ENCODE measurements around the gene BUD31. TPM values are rescaled to one million over a fixed set of nuclear protein-coding genes. Genes with fewer than 3 reads are reported as not detected.

Gene BUD31
- total and polyA plus RNA-seq, 2 of the 4 experiments (the other 2 are of a cell fraction) = 72.6 to 97.2 TPM

GRCh38 chr7:99461221-99461620 lies 52.5 kb downstream of the BUD31 start:
- in situ Hi-C loops (cut with MboI; ENCODE audit: low sequenced_read_pairs) = no loop called here
- ATAC-seq (ENCODE audit: low read depth) = no peak

More at GRCh38 chr7:99461221-99461620, 52.5 kb downstream of the BUD31 start:
- TF ChIP-seq POLR2A (IDR thresholded peaks at IDR 0.05; ENCODE audit: low read depth, low read length) = no peak
- TF ChIP-seq MAZ (IDR thresholded peaks at IDR 0.05; ENCODE audit: borderline replicate concordance, low read depth, low read length) = no peak
- ChIA-PET POLR2A (ENCODE audit: unreplicated experiment) (no interaction called here), CTCF (no interaction called here)
- no peak overlapping the region for H2BK120ac ChIP-seq (ENCODE audit: low read depth, low read length)
- no peak overlapping the region for H2AK9ac ChIP-seq (replicated peaks; ENCODE audit: low read depth, low read length, poor library complexity)
- H3K27ac ChIP-seq (ENCODE audit: insufficient read depth, low read length) = no peak overlapping the region
- BruUV-seq (replicated peaks) = no TSS peak
- H3K27me3 ChIP-seq (ENCODE audit: control insufficient read depth, insufficient read depth, low read length) = no peaks in the 10 kb centered on the region
- no peak overlapping the region for H2AFZ ChIP-seq (replicated peaks; ENCODE audit: low read length, poor library complexity)
- H3K4ac ChIP-seq (ENCODE audit: low read depth, low read length) = no peak overlapping the region
- no peak overlapping the region for H2BK5ac ChIP-seq (ENCODE audit: low read depth, low read length, poor library complexity, severe bottlenecking)
- dilution Hi-C loops (cut with HindIII; ENCODE audit: low sequenced_read_pairs, unreplicated experiment) = no loop called here
- H3K4me1 ChIP-seq (ENCODE audit: control insufficient read depth, insufficient read depth, low read length) = no peaks in the 10 kb centered on the region; the same call in 1 of the 2 replicates
- no peak overlapping the region for H3K14ac ChIP-seq (replicated peaks; ENCODE audit: low read depth, low read length)
- H3K9me3 ChIP-seq (ENCODE audit: control insufficient read depth, insufficient read depth, low read length) = no peaks in the 10 kb centered on the region
- H4K5ac ChIP-seq (ENCODE audit: low read depth, low read length) = no peak overlapping the region
- H2AK5ac ChIP-seq (ENCODE audit: low read depth, low read length) = no peak overlapping the region
- H3K18ac ChIP-seq (ENCODE audit: low read depth, low read length) = no peak overlapping the region
- H4K91ac ChIP-seq (ENCODE audit: insufficient read depth, low read depth, low read length) = no peak overlapping the region
- no peak overlapping the region for H3K56ac ChIP-seq (ENCODE audit: extremely low read depth, insufficient read depth, low read length)
- H3K9ac ChIP-seq (ENCODE audit: low read depth, low read length) = no peak overlapping the region
- peaks cover 54% of the 10 kb centered on the region for H4K20me1 ChIP-seq (ENCODE audit: insufficient read depth, low read length)
- intact Hi-C loops (cut with micrococcal nuclease) = no loop called here
- H3K9me1 ChIP-seq (ENCODE audit: insufficient read depth, low read length) = peaks cover 6% of the 10 kb centered on the region; the same call in 1 of the 2 replicates
- H3K36me3 ChIP-seq (ENCODE audit: control insufficient read depth, insufficient read depth, low read length) = peaks cover 41% of the 10 kb centered on the region
- H2BK15ac ChIP-seq (ENCODE audit: low read depth, low read length) = no peak overlapping the region
- H3K23ac ChIP-seq (ENCODE audit: low read depth, low read length) = no peak overlapping the region
- H2BK20ac ChIP-seq (ENCODE audit: low read depth, low read length) = no peak overlapping the region
- no peak overlapping the region for H4K8ac ChIP-seq (ENCODE audit: low read depth in 2 of 2, low read length in 2 of 2)
- H3K4me3 ChIP-seq (ENCODE audit: insufficient read depth, low read depth, low read length) = no peak overlapping the region
- 100% methylated on average over 1 of the region's 2 CpGs; no CpG with 5 or more reads in 1 of the 2 experiments for WGBS, 2 experiments (ENCODE audit: extremely low coverage in 2 of 2, insufficient read length in 1 of 2)
- H3K4me2 ChIP-seq (ENCODE audit: low read depth, low read length) = no peak overlapping the region
- H3K79me1 ChIP-seq (ENCODE audit: low read depth in 1 of 2, low read length in 2 of 2) = peaks cover 19 to 73% of the 10 kb centered on the region in 2 experiments
- DNase-seq = no peak

Data from IMR-90 (cell line).